Measurements from ENCODE around the gene ZNF366. TPM values are rescaled to one million over a fixed set of nuclear protein-coding genes. Genes with fewer than 3 reads are reported as not detected.

Gene ZNF366
- total RNA-seq, 2 experiments from 2014 or later = not detected

GRCh38 chr5:72441862-72442540, 65.2 kb downstream of the ZNF366 start:
- no peak for TF ChIP-seq CTCF (conservative IDR thresholded peaks at IDR 0.05; ENCODE audit: low read length)
- TF ChIP-seq EZH2phosphoT487 (IDR thresholded peaks at IDR 0.05; ENCODE audit: borderline replicate concordance, low read depth, low read length) = no peak
- H3K36me3 ChIP-seq (ENCODE audit: insufficient read depth, low read length) = no peaks in the 10 kb centered on the region
- DNase-seq (ENCODE audit: low spot score) = no peak
- CTCF ChIA-PET (ENCODE audit: unreplicated experiment) = no interaction called here
- no peak overlapping the region for H3K4me3 ChIP-seq (ENCODE audit: low read depth, low read length, poor library complexity, severe bottlenecking)
- no peak overlapping the region for H3K27ac ChIP-seq (ENCODE audit: low read depth, low read length, poor library complexity, severe bottlenecking)
- no peaks in the 10 kb centered on the region for H3K79me2 ChIP-seq (ENCODE audit: insufficient read depth, low read depth, low read length)
- H2AFZ ChIP-seq (ENCODE audit: low read length) = no peak overlapping the region
- BruUV-seq (replicated peaks) = no TSS peak
- H4K20me1 ChIP-seq (ENCODE audit: insufficient read depth, low read length) = no peaks in the 10 kb centered on the region
- no peaks in the 10 kb centered on the region for H3K9me3 ChIP-seq (ENCODE audit: low read length)
- intact Hi-C loops (cut with micrococcal nuclease; ENCODE audit: unreplicated experiment) = no loop called here
- POLR2A ChIA-PET = interaction anchor here (0.6 to 0.8 kb wide), 2 partner anchors 9 to 53 kb away, joined by 3 to 4 read pairs; no protein-coding TSS in a partner anchor
- no peak overlapping the region for H3K4me2 ChIP-seq (ENCODE audit: low read length)
- H3K9me2 ChIP-seq (ENCODE audit: insufficient read depth, low read length) = no peaks in the 10 kb centered on the region
- H3K4me1 ChIP-seq (ENCODE audit: insufficient read depth, low read length, poor library complexity, severe bottlenecking) = no peaks in the 10 kb centered on the region

DNA sequence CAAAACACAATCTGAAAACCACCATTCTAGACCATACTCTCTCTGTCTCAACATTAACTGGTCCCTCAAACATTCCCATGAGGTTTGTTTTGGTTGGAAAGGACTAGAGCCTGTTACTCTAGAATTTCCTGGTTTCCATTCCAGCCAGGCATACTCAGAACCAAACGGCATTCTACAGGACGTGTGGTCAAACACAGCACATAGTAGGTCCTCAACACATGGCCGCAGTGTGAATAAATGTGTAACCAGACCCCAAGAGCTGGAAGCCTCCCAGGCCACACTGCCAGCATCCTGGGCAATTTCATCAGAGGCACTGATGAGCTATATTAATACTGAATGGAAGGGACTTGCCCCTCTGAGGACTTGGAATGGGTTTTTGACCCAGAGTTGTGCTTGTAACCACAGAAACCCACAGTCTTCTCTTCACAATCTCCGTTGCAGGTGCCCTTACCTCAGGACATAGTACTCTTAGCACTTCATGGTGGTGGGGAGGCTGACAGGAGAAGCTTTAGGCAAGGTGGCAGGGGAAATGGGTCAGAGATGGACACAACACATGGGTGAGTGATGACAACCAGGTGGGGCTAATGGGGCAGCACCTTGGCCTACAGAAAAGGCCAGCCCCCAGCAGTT, 66.0 kb downstream of the ZNF366 start:
- no TSS peak for BruUV-seq (replicated peaks)
- POLR2A ChIA-PET = interaction anchor here (0.8 to 1.1 kb wide), 2 partner anchors 10 to 15 kb away, joined by 4 to 5 read pairs; no protein-coding TSS in a partner anchor
- no peaks in the 10 kb centered on the region for H3K9me2 ChIP-seq (ENCODE audit: insufficient read depth, low read length)
- H3K4me3 ChIP-seq (ENCODE audit: low read depth, low read length, poor library complexity, severe bottlenecking) = no peak overlapping the region
- DNase-seq (ENCODE audit: low spot score) = no peak
- TF ChIP-seq CTCF (conservative IDR thresholded peaks at IDR 0.05; ENCODE audit: low read length) = no peak
- no peak for TF ChIP-seq EZH2phosphoT487 (IDR thresholded peaks at IDR 0.05; ENCODE audit: borderline replicate concordance, low read depth, low read length)
- H4K20me1 ChIP-seq (ENCODE audit: insufficient read depth, low read length) = no peaks in the 10 kb centered on the region
- no peak overlapping the region for H3K27ac ChIP-seq (ENCODE audit: low read depth, low read length, poor library complexity, severe bottlenecking)
- no peaks in the 10 kb centered on the region for H3K9me3 ChIP-seq (ENCODE audit: low read length)
- no peak overlapping the region for H2AFZ ChIP-seq (ENCODE audit: low read length)
- H3K4me2 ChIP-seq (ENCODE audit: low read length) = no peak overlapping the region
- H3K4me1 ChIP-seq (ENCODE audit: insufficient read depth, low read length, poor library complexity, severe bottlenecking) = no peaks in the 10 kb centered on the region
- intact Hi-C loops (cut with micrococcal nuclease; ENCODE audit: unreplicated experiment) = no loop called here
- CTCF ChIA-PET (ENCODE audit: unreplicated experiment) = no interaction called here
- no peaks in the 10 kb centered on the region for H3K79me2 ChIP-seq (ENCODE audit: insufficient read depth, low read depth, low read length)
- H3K36me3 ChIP-seq (ENCODE audit: insufficient read depth, low read length) = no peaks in the 10 kb centered on the region

- TF ChIP-seq EZH2phosphoT487 (IDR thresholded peaks at IDR 0.05; ENCODE audit: borderline replicate concordance, low read depth, low read length) (no peak), CTCF (conservative IDR thresholded peaks at IDR 0.05; ENCODE audit: low read length) (no peak)
- H4K20me1 ChIP-seq (ENCODE audit: insufficient read depth, low read length) = no peaks in the 10 kb centered on the region
- POLR2A ChIA-PET = interaction anchor here (1.1 kb wide), 1 partner anchor 16 kb away, joined by 5 read pairs; no protein-coding TSS in a partner anchor
- H3K4me2 ChIP-seq (ENCODE audit: low read length) = no peak overlapping the region
- no peak for DNase-seq (ENCODE audit: low spot score)
- no peak overlapping the region for H2AFZ ChIP-seq (ENCODE audit: low read length)
- H3K4me3 ChIP-seq (ENCODE audit: low read depth, low read length, poor library complexity, severe bottlenecking) = no peak overlapping the region
- BruUV-seq (replicated peaks) = no TSS peak
- no peaks in the 10 kb centered on the region for H3K9me3 ChIP-seq (ENCODE audit: low read length)
- H3K79me2 ChIP-seq (ENCODE audit: insufficient read depth, low read depth, low read length) = no peaks in the 10 kb centered on the region
- intact Hi-C loops (cut with micrococcal nuclease; ENCODE audit: unreplicated experiment) = no loop called here
- no peaks in the 10 kb centered on the region for H3K9me2 ChIP-seq (ENCODE audit: insufficient read depth, low read length)
- H3K36me3 ChIP-seq (ENCODE audit: insufficient read depth, low read length) = no peaks in the 10 kb centered on the region
- no peaks in the 10 kb centered on the region for H3K4me1 ChIP-seq (ENCODE audit: insufficient read depth, low read length, poor library complexity, severe bottlenecking)
- CTCF ChIA-PET (ENCODE audit: unreplicated experiment) = no interaction called here
- H3K27ac ChIP-seq (ENCODE audit: low read depth, low read length, poor library complexity, severe bottlenecking) = no peak overlapping the region
These were observed 67.0 kb downstream of the ZNF366 start for GRCh38 chr5:72440207-72440638.
